WTC11 (cell line): ENCODE data around the gene LRRC58. TPM values are rescaled to one million over a fixed set of nuclear protein-coding genes. Genes with fewer than 3 reads are reported as not detected.

Experiments
- ATAC-seq: fragments of 200-7000 bp; cut with Tn5 transposase; 2 replicates; pipeline ENCODE4 v1.10.0; 2021; ENCODE audit warnings: mild to moderate bottlenecking, moderate library complexity
- CTCF ChIA-PET: fragments of 300-600 bp; sonication (Branson Sonifier 250); formaldehyde crosslinking; loops from one replicate; lab custom pipeline; 2021; ENCODE audit warnings: antibody characterized with exemption; lab: Charles Lee
- POLR2A ChIA-PET: fragments of 350-600 bp; sonication (Branson Sonifier 250); formaldehyde crosslinking; loops from one replicate; lab custom pipeline; 2021; ENCODE audit warnings: antibody characterized with exemption; lab: Charles Lee
- DNase-seq: peaks from one replicate; pipeline ENCODE4 v3.0.0; 2021; ENCODE audit warnings: low spot score
- H3K27ac Mint-ChIP-seq: 2 replicates; pipeline ENCODE4 v1.8.0; 2021; ENCODE audit warnings: mixed read lengths
- H3K27me3 Mint-ChIP-seq: 2 replicates; pipeline ENCODE4 v1.8.0; 2021; ENCODE audit warnings: low read depth, mild to moderate bottlenecking, moderate library complexity, mixed read lengths
- H3K36me3 Mint-ChIP-seq: 2 replicates; pipeline ENCODE4 v1.8.0; 2021; ENCODE audit warnings: mixed read lengths
- H3K4me1 Mint-ChIP-seq: 2 replicates; pipeline ENCODE4 v1.8.0; 2022; ENCODE audit warnings: mixed read lengths
- H3K4me3 Mint-ChIP-seq: 2 replicates; pipeline ENCODE4 v1.8.0; 2021; ENCODE audit warnings: mild to moderate bottlenecking, moderate library complexity, mixed read lengths
- H3K9me3 Mint-ChIP-seq: 2 replicates; pipeline ENCODE4 v1.8.0; 2021; ENCODE audit warnings: mixed read lengths
- GABPB1 ChIP-seq: sonication (generic); formaldehyde crosslinking; IDR thresholded peaks from 2 replicates; pipeline ENCODE4 v1.8.1; 2023; ENCODE audit warnings: mild to moderate bottlenecking, missing genetic modification reagents
- SOX15 ChIP-seq: fragments of 250-450 bp; sonication (Bioruptor Pico); IDR thresholded peaks from 2 replicates; pipeline ENCODE4 v1.9.0; 2021; ENCODE audit warnings: mild to moderate bottlenecking
- ZNF121 ChIP-seq: sonication (generic); formaldehyde crosslinking; IDR thresholded peaks from 2 replicates; pipeline ENCODE4 v1.8.0; 2023; ENCODE audit warnings: missing genetic modification reagents
- ZNF263 ChIP-seq: sonication (generic); formaldehyde crosslinking; IDR thresholded peaks from 2 replicates; pipeline ENCODE4 v1.8.1; 2022; ENCODE audit warnings: low read depth, mild to moderate bottlenecking, moderate library complexity, missing genetic modification reagents
- ZNF396 ChIP-seq: fragments of 250-450 bp; sonication (Bioruptor Pico); IDR thresholded peaks from 2 replicates; pipeline ENCODE4 v1.8.0; 2021; ENCODE audit warnings: mild to moderate bottlenecking, moderate library complexity, borderline replicate concordance
- total RNA-seq: library from RNA; stranded (reverse); gene quantifications from 3 replicates; pipeline ENCODE4 v1.2.3, GENCODE V29; 2021
- TF ChIP-seq, protein P1 (sequence below): sonication (generic); formaldehyde crosslinking; IDR thresholded peaks from 2 replicates; pipeline ENCODE4 v1.8.0; 2022; ENCODE audit warnings: mild to moderate bottlenecking, missing genetic modification reagents
- TF ChIP-seq, protein P2 (sequence below): sonication (generic); formaldehyde crosslinking; IDR thresholded peaks from 2 replicates; pipeline ENCODE4 v1.8.0; 2023; ENCODE audit warnings: missing genetic modification reagents, mild to moderate bottlenecking, borderline replicate concordance
- TF ChIP-seq, protein P3 (sequence below): sonication (generic); formaldehyde crosslinking; IDR thresholded peaks from 2 replicates; pipeline ENCODE4 v1.8.1; 2022; ENCODE audit warnings: mild to moderate bottlenecking, missing genetic modification reagents, moderate library complexity, borderline replicate concordance
- TF ChIP-seq, protein P4 (sequence below): sonication (generic); formaldehyde crosslinking; IDR thresholded peaks from 2 replicates; pipeline ENCODE4 v1.8.0; 2022; ENCODE audit warnings: missing genetic modification reagents

The LRRC58 gene
- total RNA-seq, 1 experiment from 2014 or later: 15.1 TPM

DNA sequence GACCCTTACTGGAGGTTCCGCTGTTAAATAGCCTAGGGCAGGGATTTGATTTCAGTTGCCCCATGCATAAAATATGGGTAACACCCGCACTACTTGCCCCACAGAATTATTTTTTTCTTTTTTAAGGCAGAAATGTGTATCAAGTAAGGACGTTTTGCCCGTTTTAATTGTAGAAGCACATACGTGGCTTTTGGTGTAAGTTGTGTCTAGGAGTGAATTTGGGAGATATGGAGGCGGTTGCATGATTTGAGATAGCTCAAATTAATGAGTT lies 636 bp upstream of the LRRC58 start:
- TF ChIP-seq, protein P1, sequence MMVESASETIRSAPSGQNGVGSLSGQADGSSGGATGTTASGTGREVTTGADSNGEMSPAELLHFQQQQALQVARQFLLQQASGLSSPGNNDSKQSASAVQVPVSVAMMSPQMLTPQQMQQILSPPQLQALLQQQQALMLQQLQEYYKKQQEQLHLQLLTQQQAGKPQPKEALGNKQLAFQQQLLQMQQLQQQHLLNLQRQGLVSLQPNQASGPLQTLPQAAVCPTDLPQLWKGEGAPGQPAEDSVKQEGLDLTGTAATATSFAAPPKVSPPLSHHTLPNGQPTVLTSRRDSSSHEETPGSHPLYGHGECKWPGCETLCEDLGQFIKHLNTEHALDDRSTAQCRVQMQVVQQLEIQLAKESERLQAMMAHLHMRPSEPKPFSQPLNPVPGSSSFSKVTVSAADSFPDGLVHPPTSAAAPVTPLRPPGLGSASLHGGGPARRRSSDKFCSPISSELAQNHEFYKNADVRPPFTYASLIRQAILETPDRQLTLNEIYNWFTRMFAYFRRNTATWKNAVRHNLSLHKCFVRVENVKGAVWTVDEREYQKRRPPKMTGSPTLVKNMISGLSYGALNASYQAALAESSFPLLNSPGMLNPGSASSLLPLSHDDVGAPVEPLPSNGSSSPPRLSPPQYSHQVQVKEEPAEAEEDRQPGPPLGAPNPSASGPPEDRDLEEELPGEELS (CRISPR knock-in tag): no peak
- TF ChIP-seq SOX15 (CRISPR knock-in tag): no peak
- no peak for ATAC-seq
- H3K27ac Mint-ChIP-seq: no peak overlapping the region
- peaks cover 24% of the 10 kb centered on the region for H3K4me1 Mint-ChIP-seq
- H3K36me3 Mint-ChIP-seq: no peaks in the 10 kb centered on the region
- ChIA-PET CTCF (interaction anchor here (0.8 to 2.9 kb wide), 3 partner anchors 67 to 209 kb away, joined by 3 to 13 read pairs (median 11); no protein-coding TSS in a partner anchor), POLR2A (interaction anchor here (2.5 kb wide), 1 partner anchor 255 kb away, joined by 9 read pairs; the partner anchor contains the start of gene GSK3B)
- no peak for DNase-seq
- peak overlapping the region; percentile 72 for H3K4me3 Mint-ChIP-seq
- H3K27me3 Mint-ChIP-seq: peaks cover 14% of the 10 kb centered on the region
- H3K9me3 Mint-ChIP-seq: no peaks in the 10 kb centered on the region

DNA sequence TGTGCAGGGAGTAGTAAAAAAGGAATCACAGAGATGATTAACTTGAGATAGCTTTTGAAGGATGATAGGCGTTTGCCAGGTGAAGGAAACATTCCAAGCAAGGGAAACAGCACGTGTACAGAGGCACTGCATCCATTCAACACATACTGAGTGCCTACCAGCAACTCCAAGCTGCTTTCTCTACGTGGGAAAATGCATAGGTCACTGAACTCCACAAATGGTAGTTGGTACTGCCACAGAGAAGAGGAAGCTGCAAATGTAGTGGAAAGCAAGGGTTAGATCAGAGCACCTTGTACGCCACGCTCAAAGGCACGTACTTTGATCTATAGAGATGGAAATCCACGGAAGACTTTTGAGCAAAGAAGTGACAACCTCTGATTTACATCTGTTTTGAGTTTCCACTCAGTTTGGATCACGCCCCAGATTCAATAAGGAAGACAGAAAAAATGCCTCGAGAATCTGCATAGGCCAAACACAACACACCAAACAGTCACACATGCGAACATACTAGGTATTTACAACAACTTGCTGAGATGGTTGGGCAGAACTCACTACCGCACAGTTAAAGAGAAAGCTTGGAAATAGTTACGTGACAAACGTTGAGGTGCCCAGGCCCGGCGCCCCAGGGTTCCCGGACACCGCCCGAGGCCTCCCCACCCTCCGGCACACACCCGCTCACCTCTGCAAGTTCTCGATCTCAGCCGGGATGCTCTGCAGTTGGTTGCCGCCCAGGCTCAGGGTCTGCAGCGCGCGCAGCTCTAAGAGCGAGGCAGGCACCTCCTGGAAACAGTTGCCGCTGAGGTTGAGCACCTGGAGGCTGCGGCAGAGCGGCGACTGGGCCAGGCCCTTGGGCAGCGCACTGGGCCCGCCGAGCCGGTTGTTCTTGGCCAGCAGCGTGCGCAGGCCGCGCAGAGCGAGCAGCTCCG lies 826 bp downstream of the LRRC58 start:
- Mint-ChIP-seq H3K4me1 (peaks cover 25% of the 10 kb centered on the region), H3K27me3 (peaks cover 14% of the 10 kb centered on the region), H3K9me3 (no peaks in the 10 kb centered on the region), H3K36me3 (no peaks in the 10 kb centered on the region), H3K27ac (no peak overlapping the region), H3K4me3 (peak overlapping the region; percentile 72)
- peak; percentile 77 for DNase-seq
- TF ChIP-seq ZNF121 (peak; percentile 67; the same call in 1 of the 2 replicates), ZNF396 (CRISPR knock-in tag) (no peak), GABPB1 (peak; percentile 19; the same call in 1 of the 2 replicates), ZNF263 (no peak)
- TF ChIP-seq, protein P2, sequence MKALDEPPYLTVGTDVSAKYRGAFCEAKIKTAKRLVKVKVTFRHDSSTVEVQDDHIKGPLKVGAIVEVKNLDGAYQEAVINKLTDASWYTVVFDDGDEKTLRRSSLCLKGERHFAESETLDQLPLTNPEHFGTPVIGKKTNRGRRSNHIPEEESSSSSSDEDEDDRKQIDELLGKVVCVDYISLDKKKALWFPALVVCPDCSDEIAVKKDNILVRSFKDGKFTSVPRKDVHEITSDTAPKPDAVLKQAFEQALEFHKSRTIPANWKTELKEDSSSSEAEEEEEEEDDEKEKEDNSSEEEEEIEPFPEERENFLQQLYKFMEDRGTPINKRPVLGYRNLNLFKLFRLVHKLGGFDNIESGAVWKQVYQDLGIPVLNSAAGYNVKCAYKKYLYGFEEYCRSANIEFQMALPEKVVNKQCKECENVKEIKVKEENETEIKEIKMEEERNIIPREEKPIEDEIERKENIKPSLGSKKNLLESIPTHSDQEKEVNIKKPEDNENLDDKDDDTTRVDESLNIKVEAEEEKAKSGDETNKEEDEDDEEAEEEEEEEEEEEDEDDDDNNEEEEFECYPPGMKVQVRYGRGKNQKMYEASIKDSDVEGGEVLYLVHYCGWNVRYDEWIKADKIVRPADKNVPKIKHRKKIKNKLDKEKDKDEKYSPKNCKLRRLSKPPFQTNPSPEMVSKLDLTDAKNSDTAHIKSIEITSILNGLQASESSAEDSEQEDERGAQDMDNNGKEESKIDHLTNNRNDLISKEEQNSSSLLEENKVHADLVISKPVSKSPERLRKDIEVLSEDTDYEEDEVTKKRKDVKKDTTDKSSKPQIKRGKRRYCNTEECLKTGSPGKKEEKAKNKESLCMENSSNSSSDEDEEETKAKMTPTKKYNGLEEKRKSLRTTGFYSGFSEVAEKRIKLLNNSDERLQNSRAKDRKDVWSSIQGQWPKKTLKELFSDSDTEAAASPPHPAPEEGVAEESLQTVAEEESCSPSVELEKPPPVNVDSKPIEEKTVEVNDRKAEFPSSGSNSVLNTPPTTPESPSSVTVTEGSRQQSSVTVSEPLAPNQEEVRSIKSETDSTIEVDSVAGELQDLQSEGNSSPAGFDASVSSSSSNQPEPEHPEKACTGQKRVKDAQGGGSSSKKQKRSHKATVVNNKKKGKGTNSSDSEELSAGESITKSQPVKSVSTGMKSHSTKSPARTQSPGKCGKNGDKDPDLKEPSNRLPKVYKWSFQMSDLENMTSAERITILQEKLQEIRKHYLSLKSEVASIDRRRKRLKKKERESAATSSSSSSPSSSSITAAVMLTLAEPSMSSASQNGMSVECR (CRISPR knock-in tag): 0 out of 2 replicates have a peak, but pooled peaks have one; percentile 29
- TF ChIP-seq, protein P3, sequence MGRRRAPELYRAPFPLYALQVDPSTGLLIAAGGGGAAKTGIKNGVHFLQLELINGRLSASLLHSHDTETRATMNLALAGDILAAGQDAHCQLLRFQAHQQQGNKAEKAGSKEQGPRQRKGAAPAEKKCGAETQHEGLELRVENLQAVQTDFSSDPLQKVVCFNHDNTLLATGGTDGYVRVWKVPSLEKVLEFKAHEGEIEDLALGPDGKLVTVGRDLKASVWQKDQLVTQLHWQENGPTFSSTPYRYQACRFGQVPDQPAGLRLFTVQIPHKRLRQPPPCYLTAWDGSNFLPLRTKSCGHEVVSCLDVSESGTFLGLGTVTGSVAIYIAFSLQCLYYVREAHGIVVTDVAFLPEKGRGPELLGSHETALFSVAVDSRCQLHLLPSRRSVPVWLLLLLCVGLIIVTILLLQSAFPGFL (CRISPR knock-in tag): 0 out of 2 replicates have a peak, but pooled peaks have one; percentile 65
- TF ChIP-seq, protein P4, sequence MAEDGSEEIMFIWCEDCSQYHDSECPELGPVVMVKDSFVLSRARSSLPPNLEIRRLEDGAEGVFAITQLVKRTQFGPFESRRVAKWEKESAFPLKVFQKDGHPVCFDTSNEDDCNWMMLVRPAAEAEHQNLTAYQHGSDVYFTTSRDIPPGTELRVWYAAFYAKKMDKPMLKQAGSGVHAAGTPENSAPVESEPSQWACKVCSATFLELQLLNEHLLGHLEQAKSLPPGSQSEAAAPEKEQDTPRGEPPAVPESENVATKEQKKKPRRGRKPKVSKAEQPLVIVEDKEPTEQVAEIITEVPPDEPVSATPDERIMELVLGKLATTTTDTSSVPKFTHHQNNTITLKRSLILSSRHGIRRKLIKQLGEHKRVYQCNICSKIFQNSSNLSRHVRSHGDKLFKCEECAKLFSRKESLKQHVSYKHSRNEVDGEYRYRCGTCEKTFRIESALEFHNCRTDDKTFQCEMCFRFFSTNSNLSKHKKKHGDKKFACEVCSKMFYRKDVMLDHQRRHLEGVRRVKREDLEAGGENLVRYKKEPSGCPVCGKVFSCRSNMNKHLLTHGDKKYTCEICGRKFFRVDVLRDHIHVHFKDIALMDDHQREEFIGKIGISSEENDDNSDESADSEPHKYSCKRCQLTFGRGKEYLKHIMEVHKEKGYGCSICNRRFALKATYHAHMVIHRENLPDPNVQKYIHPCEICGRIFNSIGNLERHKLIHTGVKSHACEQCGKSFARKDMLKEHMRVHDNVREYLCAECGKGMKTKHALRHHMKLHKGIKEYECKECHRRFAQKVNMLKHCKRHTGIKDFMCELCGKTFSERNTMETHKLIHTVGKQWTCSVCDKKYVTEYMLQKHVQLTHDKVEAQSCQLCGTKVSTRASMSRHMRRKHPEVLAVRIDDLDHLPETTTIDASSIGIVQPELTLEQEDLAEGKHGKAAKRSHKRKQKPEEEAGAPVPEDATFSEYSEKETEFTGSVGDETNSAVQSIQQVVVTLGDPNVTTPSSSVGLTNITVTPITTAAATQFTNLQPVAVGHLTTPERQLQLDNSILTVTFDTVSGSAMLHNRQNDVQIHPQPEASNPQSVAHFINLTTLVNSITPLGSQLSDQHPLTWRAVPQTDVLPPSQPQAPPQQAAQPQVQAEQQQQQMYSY (CRISPR knock-in tag): 0 out of 2 replicates have a peak, but pooled peaks have one; percentile 6
- ChIA-PET CTCF (interaction anchor here (0.9 to 2.9 kb wide), 10 partner anchors 9 to 518 kb away, joined by 3 to 22 read pairs (median 4); no protein-coding TSS in a partner anchor), POLR2A (interaction anchor here (0.8 to 2.5 kb wide), 4 partner anchors 12 to 254 kb away, joined by 3 to 9 read pairs (median 4); partner anchors contain the start of gene GSK3B)
- ATAC-seq: peak; percentile 84
